Stimulated activated naive CD8-positive, alpha-beta T cell treated with anti-CD3 and anti-CD28 coated beads, Interleukin-15, Interleukin-2, amounts not matched to agents 100 ng/mL and 50 ng/mL, for 24 hours (primary cell): ENCODE results near the gene ABCA4.

Source experiments
- H3K27ac Mint-ChIP-seq: one replicate; pipeline ENCODE4 v1.8.0; 2021; ENCODE audit warnings: mild to moderate bottlenecking, mixed read lengths
- H3K27me3 Mint-ChIP-seq: one replicate; pipeline ENCODE4 v1.8.0; 2021; ENCODE audit warnings: mixed read lengths
- H3K36me3 Mint-ChIP-seq: one replicate; pipeline ENCODE4 v1.8.0; 2021; ENCODE audit warnings: low read depth, mixed read lengths
- H3K4me1 Mint-ChIP-seq: one replicate; pipeline ENCODE4 v1.8.0; 2021; ENCODE audit warnings: low read depth, mixed read lengths
- H3K4me3 Mint-ChIP-seq: one replicate; pipeline ENCODE4 v1.8.0; 2021; ENCODE audit warnings: mild to moderate bottlenecking, mixed read lengths
- H3K9me3 Mint-ChIP-seq: one replicate; pipeline ENCODE4 v1.8.0; 2021; ENCODE audit warnings: mixed read lengths

ABCA4 gene

GRCh38 chr1:94087193-94087592 lies 33.8 kb downstream of the ABCA4 start:
- no peaks in the 10 kb centered on the region for H3K36me3 Mint-ChIP-seq

GRCh38 chr1:94084547-94084946 lies 36.4 kb downstream of the ABCA4 start:
- Mint-ChIP-seq H3K27me3 (peaks cover 7% of the 10 kb centered on the region), H3K4me3 (no peak overlapping the region), H3K27ac (no peak overlapping the region), H3K9me3 (no peaks in the 10 kb centered on the region), H3K36me3 (no peaks in the 10 kb centered on the region), H3K4me1 (no peaks in the 10 kb centered on the region)

More at GRCh38 chr1:94087193-94087592, 33.8 kb downstream of the ABCA4 start:
- peaks cover 5% of the 10 kb centered on the region for H3K4me1 Mint-ChIP-seq
- no peak overlapping the region for H3K4me3 Mint-ChIP-seq
- H3K27me3 Mint-ChIP-seq, result peaks cover 11% of the 10 kb centered on the region
- H3K27ac Mint-ChIP-seq, result no peak overlapping the region
- H3K9me3 Mint-ChIP-seq, result no peaks in the 10 kb centered on the region

GRCh38 chr1:94084085-94084484 lies 36.9 kb downstream of the ABCA4 start:
- Mint-ChIP-seq H3K4me1 (no peaks in the 10 kb centered on the region), H3K27ac (no peak overlapping the region), H3K9me3 (no peaks in the 10 kb centered on the region), H3K27me3 (peaks cover 7% of the 10 kb centered on the region), H3K36me3 (no peaks in the 10 kb centered on the region), H3K4me3 (no peak overlapping the region)

- Mint-ChIP-seq H3K36me3 (no peaks in the 10 kb centered on the region), H3K4me1 (no peaks in the 10 kb centered on the region), H3K27me3 (peaks cover 7% of the 10 kb centered on the region), H3K4me3 (no peak overlapping the region), H3K27ac (no peak overlapping the region), H3K9me3 (no peaks in the 10 kb centered on the region)
Observed at GRCh38 chr1:94083681-94084080, 37.3 kb downstream of the ABCA4 start.

GRCh38 chr1:94081566-94082344 lies 39.2 kb downstream of the ABCA4 start:
- Mint-ChIP-seq H3K27me3 (peaks cover 7% of the 10 kb centered on the region), H3K9me3 (no peaks in the 10 kb centered on the region), H3K4me3 (no peak overlapping the region), H3K36me3 (no peaks in the 10 kb centered on the region), H3K4me1 (no peaks in the 10 kb centered on the region), H3K27ac (no peak overlapping the region)

GRCh38 chr1:94079989-94080388 lies 41.0 kb downstream of the ABCA4 start:
- peaks cover 3% of the 10 kb centered on the region for H3K27me3 Mint-ChIP-seq
- H3K27ac Mint-ChIP-seq, result no peak overlapping the region
- no peaks in the 10 kb centered on the region for H3K36me3 Mint-ChIP-seq
- H3K4me3 Mint-ChIP-seq, result no peak overlapping the region
- H3K9me3 Mint-ChIP-seq, result no peaks in the 10 kb centered on the region
- no peaks in the 10 kb centered on the region for H3K4me1 Mint-ChIP-seq

- H3K4me3 Mint-ChIP-seq, result no peak overlapping the region
- no peaks in the 10 kb centered on the region for H3K4me1 Mint-ChIP-seq
- no peaks in the 10 kb centered on the region for H3K36me3 Mint-ChIP-seq
- peaks cover 3% of the 10 kb centered on the region for H3K27me3 Mint-ChIP-seq
- H3K9me3 Mint-ChIP-seq, result no peaks in the 10 kb centered on the region
- no peak overlapping the region for H3K27ac Mint-ChIP-seq
Observed at GRCh38 chr1:94079080-94079940, 41.6 kb downstream of the ABCA4 start.

GRCh38 chr1:94072840-94073522 lies 48.0 kb downstream of the ABCA4 start:
- H3K4me3 Mint-ChIP-seq, result no peak overlapping the region
- H3K27me3 Mint-ChIP-seq, result peaks cover 3% of the 10 kb centered on the region
- peaks cover 5% of the 10 kb centered on the region for H3K4me1 Mint-ChIP-seq
- no peak overlapping the region for H3K27ac Mint-ChIP-seq
- no peaks in the 10 kb centered on the region for H3K36me3 Mint-ChIP-seq
- no peaks in the 10 kb centered on the region for H3K9me3 Mint-ChIP-seq

- Mint-ChIP-seq H3K36me3 (no peaks in the 10 kb centered on the region), H3K27ac (no peak overlapping the region), H3K4me1 (peaks cover 5% of the 10 kb centered on the region), H3K4me3 (no peak overlapping the region), H3K27me3 (peaks cover 3% of the 10 kb centered on the region), H3K9me3 (no peaks in the 10 kb centered on the region)
Observed at GRCh38 chr1:94071976-94072375, 49.0 kb downstream of the ABCA4 start.

- no peak overlapping the region for H3K4me3 Mint-ChIP-seq
- H3K36me3 Mint-ChIP-seq, result no peaks in the 10 kb centered on the region
- no peak overlapping the region for H3K27ac Mint-ChIP-seq
- peaks cover 5% of the 10 kb centered on the region for H3K4me1 Mint-ChIP-seq
- H3K27me3 Mint-ChIP-seq, result peaks cover 1% of the 10 kb centered on the region
- no peaks in the 10 kb centered on the region for H3K9me3 Mint-ChIP-seq
Observed at GRCh38 chr1:94071391-94071790, 49.6 kb downstream of the ABCA4 start.

- Mint-ChIP-seq H3K4me3 (no peak overlapping the region), H3K4me1 (peaks cover 5% of the 10 kb centered on the region), H3K27me3 (no peaks in the 10 kb centered on the region), H3K36me3 (no peaks in the 10 kb centered on the region), H3K27ac (no peak overlapping the region), H3K9me3 (no peaks in the 10 kb centered on the region)
Observed at GRCh38 chr1:94070865-94071264, 50.1 kb downstream of the ABCA4 start.

- Mint-ChIP-seq H3K4me1 (peaks cover 5% of the 10 kb centered on the region), H3K27me3 (no peaks in the 10 kb centered on the region), H3K4me3 (no peak overlapping the region), H3K27ac (no peak overlapping the region), H3K9me3 (no peaks in the 10 kb centered on the region), H3K36me3 (no peaks in the 10 kb centered on the region)
Observed at GRCh38 chr1:94069919-94070285, 51.0 kb downstream of the ABCA4 start.

GRCh38 chr1:94068999-94069918 lies 51.7 kb downstream of the ABCA4 start:
- H3K36me3 Mint-ChIP-seq, result no peaks in the 10 kb centered on the region
- H3K27me3 Mint-ChIP-seq, result no peaks in the 10 kb centered on the region
- H3K4me1 Mint-ChIP-seq, result peaks cover 5% of the 10 kb centered on the region
- H3K4me3 Mint-ChIP-seq, result no peak overlapping the region
- H3K27ac Mint-ChIP-seq, result no peak overlapping the region
- H3K9me3 Mint-ChIP-seq, result no peaks in the 10 kb centered on the region
